Keratinocyte (primary cell): ENCODE results near the gene RERE. TPM values are rescaled to one million over a fixed set of nuclear protein-coding genes. Genes with fewer than 3 reads are reported as not detected.

ENCODE experiments used
- DNase-seq: peaks from one replicate; pipeline ENCODE4 v3.0.0-alpha.2; 2011; ENCODE audit warnings: low read depth, missing footprints, low spot score
- FAIRE-seq: peaks from 2 replicates; lab custom pipeline; 2011; peaks lifted over from hg19 to GRCh38; lab: Jason Lieb, UNC
- H2AFZ ChIP-seq: 2 replicates; pipeline ENCODE4 v1.6.0; 2012; ENCODE audit warnings: low read length, control low read depth, inconsistent platforms; ENCODE audit not compliant: control insufficient read depth
- H3K27ac ChIP-seq: 2 replicates; pipeline ENCODE4 v1.5.1; 2011; ENCODE audit warnings: low read length; ENCODE audit not compliant: control insufficient read depth, insufficient read depth
- H3K27me3 ChIP-seq: 3 replicates; pipeline ENCODE4 v1.6.0; 2011; ENCODE audit warnings: low read length; ENCODE audit not compliant: control insufficient read depth, insufficient read depth; ENCODE audit errors: extremely low read depth
- H3K36me3 ChIP-seq, 2 experiments: 2 replicates in 1 of 2; 3 replicates in 1 of 2; pipeline ENCODE4 v1.5.1; 2011; ENCODE audit warnings: low read length in 2 of 2, mild to moderate bottlenecking in 1 of 2; ENCODE audit not compliant: control insufficient read depth in 2 of 2, insufficient read depth in 2 of 2; ENCODE audit errors: extremely low read depth in 1 of 2
- H3K4me1 ChIP-seq: 3 replicates; pipeline ENCODE4 v1.5.1; 2011; ENCODE audit warnings: low read length; ENCODE audit not compliant: control insufficient read depth, insufficient read depth; ENCODE audit errors: extremely low read depth
- H3K4me2 ChIP-seq: 3 replicates; pipeline ENCODE4 v1.6.0; 2011; ENCODE audit warnings: low read depth, low read length; ENCODE audit not compliant: control insufficient read depth, insufficient read depth; ENCODE audit errors: extremely low read depth
- H3K4me3 ChIP-seq, 3 experiments: fragments of 200-600 bp in 1 of 3; sonication (generic) in 1 of 3; 2 replicates in 2 of 3; 3 replicates in 1 of 3; pipeline ENCODE4 v1.5.1; 2011 to 2016; ENCODE audit warnings: low read length in 3 of 3, mild to moderate bottlenecking in 3 of 3, control low read depth in 2 of 3, inconsistent platforms in 1 of 3, low read depth in 1 of 3, mixed read lengths in 1 of 3, mixed run types in 1 of 3, moderate library complexity in 1 of 3; ENCODE audit not compliant: control insufficient read depth in 2 of 3, insufficient read depth in 2 of 3; ENCODE audit errors: extremely low read depth in 1 of 3
- H3K79me2 ChIP-seq: 2 replicates; pipeline ENCODE4 v1.6.0; 2012; ENCODE audit warnings: low read length; ENCODE audit not compliant: control insufficient read depth, insufficient read depth
- H3K9ac ChIP-seq: 3 replicates; pipeline ENCODE4 v1.6.0; 2011; ENCODE audit warnings: low read length; ENCODE audit not compliant: control insufficient read depth, insufficient read depth; ENCODE audit errors: extremely low read depth
- H3K9me1 ChIP-seq: 3 replicates; pipeline ENCODE4 v1.6.0; 2011; ENCODE audit warnings: low read length; ENCODE audit not compliant: control insufficient read depth, insufficient read depth; ENCODE audit errors: extremely low read depth
- H3K9me3 ChIP-seq: 2 replicates; pipeline ENCODE4 v1.5.1; 2012; ENCODE audit warnings: low read depth, low read length; ENCODE audit not compliant: control insufficient read depth
- H4K20me1 ChIP-seq: 3 replicates; pipeline ENCODE4 v1.6.0; 2011; ENCODE audit warnings: low read length; ENCODE audit not compliant: control insufficient read depth, insufficient read depth; ENCODE audit errors: extremely low read depth
- CTCF ChIP-seq, 3 experiments: IDR thresholded peaks in 1 of 3; conservative IDR thresholded peaks in 1 of 3; optimal IDR thresholded peaks in 1 of 3; 2 replicates in 2 of 3; 3 replicates in 1 of 3; pipeline versions ENCODE3 to v1.5.1; 2011; ENCODE audit warnings: low read length in 3 of 3, mild to moderate bottlenecking in 3 of 3, moderate library complexity in 2 of 3, control low read depth in 1 of 3, inconsistent platforms in 1 of 3; ENCODE audit not compliant: insufficient read depth in 2 of 3; ENCODE audit errors: extremely low read depth in 1 of 3
- EZH2 ChIP-seq: IDR thresholded peaks from one replicate; pipeline ENCODE4 v1.6.1; 2012; ENCODE audit warnings: inconsistent platforms, mild to moderate bottlenecking, low read length, moderate library complexity
- dilution Hi-C: fragments of 300-500 bp; cut with MboI; formaldehyde crosslinking; loops from one replicate; pipeline ENCODE4 v1.7.0; 2020; ENCODE audit warnings: low sequenced_read_pairs; ENCODE audit not compliant: extremely low pct_ligation_motif_present
- polyA plus RNA-seq, 5 experiments: library from polyadenylated mRNA; depleted of rRNA in 3 of 5; stranded (reverse) in 3 of 5; stranded (forward) in 1 of 5; unstranded in 1 of 5; fragments of >200 nt; gene quantifications; 1 replicate in 1 of 5; 2 replicates in 3 of 5; 3 replicates in 1 of 5; pipeline versions ENCODE4 v1.2.1 to v1.2.3, GENCODE V29; 2011 to 2012; ENCODE audit warnings: missing spikeins in 2 of 5, low read depth in 1 of 5, low replicate concordance in 1 of 5

Gene RERE
- polyA plus RNA-seq, 1 donor (not counting 4 experiments of a cell fraction or from before 2014, with no cell fraction given): 3.8 TPM

GRCh38 chr1:8669606-8670335, 147.7 kb downstream of the RERE start:
- peaks cover 23% of the 10 kb centered on the region for H3K4me1 ChIP-seq
- no peaks in the 10 kb centered on the region for H3K9me3 ChIP-seq
- no peak overlapping the region for H3K27ac ChIP-seq
- H3K9me1 ChIP-seq: no peaks in the 10 kb centered on the region
- peaks cover 32% of the 10 kb centered on the region for H3K79me2 ChIP-seq
- no peaks in the 10 kb centered on the region for H3K27me3 ChIP-seq
- H3K4me3 ChIP-seq: no peak overlapping the region
- no peaks in the 10 kb centered on the region for H3K36me3 ChIP-seq
- FAIRE-seq (no peak), DNase-seq (no peak)
- H4K20me1 ChIP-seq: no peaks in the 10 kb centered on the region
- no peak overlapping the region for H3K9ac ChIP-seq
- dilution Hi-C loops: no loop called here
- H3K4me2 ChIP-seq: peak overlapping the region; percentile 8
- no peak overlapping the region for H2AFZ ChIP-seq
- no peak for TF ChIP-seq CTCF (optimal IDR thresholded peaks at IDR 0.05 in 1 of 3, IDR thresholded peaks at IDR 0.05 in 1 of 3, conservative IDR thresholded peaks at IDR 0.05 in 1 of 3; ENCODE audit: extremely low read depth in 1 of 3, insufficient read depth in 2 of 3, low read length in 3 of 3)
- TF ChIP-seq EZH2: no peak

- H3K9ac ChIP-seq: no peak overlapping the region
- DNase-seq (no peak), FAIRE-seq (no peak)
- H3K9me3 ChIP-seq: no peaks in the 10 kb centered on the region
- H4K20me1 ChIP-seq: no peaks in the 10 kb centered on the region
- no peaks in the 10 kb centered on the region for H3K9me1 ChIP-seq
- H2AFZ ChIP-seq: no peak overlapping the region
- H3K4me3 ChIP-seq: no peak overlapping the region
- H3K79me2 ChIP-seq: peaks cover 37% of the 10 kb centered on the region
- H3K4me2 ChIP-seq: no peak overlapping the region
- no peaks in the 10 kb centered on the region for H3K27me3 ChIP-seq
- H3K36me3 ChIP-seq: no peaks in the 10 kb centered on the region
- dilution Hi-C loops: no loop called here
- TF ChIP-seq CTCF (optimal IDR thresholded peaks at IDR 0.05 in 1 of 3, IDR thresholded peaks at IDR 0.05 in 1 of 3, conservative IDR thresholded peaks at IDR 0.05 in 1 of 3; ENCODE audit: extremely low read depth in 1 of 3, insufficient read depth in 2 of 3, low read length in 3 of 3): no peak
- no peak for TF ChIP-seq EZH2
- peaks cover 32% of the 10 kb centered on the region for H3K4me1 ChIP-seq
- no peak overlapping the region for H3K27ac ChIP-seq
Measured at GRCh38 chr1:8667869-8668594, 149.4 kb downstream of the RERE start.
